ENCODE data around the gene IVL. TPM values are rescaled to one million over a fixed set of nuclear protein-coding genes. Genes with fewer than 3 reads are reported as not detected.
A peak's percentile ranks its signal among the peaks of the same experiment; 100 is the strongest.

The IVL gene
- total RNA-seq, 1 experiment from 2014 or later = 0.55 TPM

DNA sequence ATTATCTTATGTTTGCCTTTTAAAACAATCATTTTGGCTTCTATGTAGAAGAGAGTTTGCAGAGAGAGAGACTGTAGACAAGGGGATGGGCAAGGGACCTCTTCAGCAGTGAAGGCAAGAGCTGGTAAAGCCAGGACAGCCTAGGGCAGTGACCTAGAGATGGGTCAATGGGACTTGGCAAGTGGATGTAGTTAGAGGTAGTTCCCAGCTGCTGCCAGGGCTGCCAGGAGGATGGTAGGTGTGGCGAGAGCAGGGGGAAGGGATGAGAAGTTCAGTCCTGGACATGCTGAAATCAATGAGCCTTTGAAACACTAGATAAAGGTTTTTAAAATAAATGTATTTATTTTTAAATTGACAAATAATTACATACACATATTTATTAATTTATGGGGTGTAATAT is 32.3 kb downstream of the IVL start:
- H2AFZ ChIP-seq (ENCODE audit: low read length) = no peak overlapping the region
- H3F3A ChIP-seq (ENCODE audit: low read length, unreplicated experiment) = no peaks in the 10 kb centered on the region
- no peaks in the 10 kb centered on the region for H4K20me1 ChIP-seq (ENCODE audit: low read length)
- H3K27ac ChIP-seq (ENCODE audit: low read length) = no peak overlapping the region
- H3K4me2 ChIP-seq (ENCODE audit: low read length) = no peak overlapping the region
- no TSS peak for BruUV-seq (replicated peaks)
- H3K4me1 ChIP-seq (ENCODE audit: insufficient read depth, low read length) = no peaks in the 10 kb centered on the region
- ChIA-PET CTCF (no interaction called here), POLR2A (ENCODE audit: unreplicated experiment) (no interaction called here)
- no peaks in the 10 kb centered on the region for H3K36me3 ChIP-seq (ENCODE audit: low read depth, low read length)
- H3K9me2 ChIP-seq (replicated peaks; ENCODE audit: low read length) = no peaks in the 10 kb centered on the region
- no peak overlapping the region for H3K4me3 ChIP-seq (ENCODE audit: low read length)
- no peak for ATAC-seq
- H3K9me3 ChIP-seq (ENCODE audit: low read length) = no peaks in the 10 kb centered on the region
- DNase-seq = no peak
- TF ChIP-seq EZH2 (IDR thresholded peaks at IDR 0.05; ENCODE audit: low read length, unreplicated experiment) (no peak), EZH2phosphoT487 (IDR thresholded peaks at IDR 0.05; ENCODE audit: borderline replicate concordance, low read length) (no peak)
- TF ChIP-seq, protein P1, sequence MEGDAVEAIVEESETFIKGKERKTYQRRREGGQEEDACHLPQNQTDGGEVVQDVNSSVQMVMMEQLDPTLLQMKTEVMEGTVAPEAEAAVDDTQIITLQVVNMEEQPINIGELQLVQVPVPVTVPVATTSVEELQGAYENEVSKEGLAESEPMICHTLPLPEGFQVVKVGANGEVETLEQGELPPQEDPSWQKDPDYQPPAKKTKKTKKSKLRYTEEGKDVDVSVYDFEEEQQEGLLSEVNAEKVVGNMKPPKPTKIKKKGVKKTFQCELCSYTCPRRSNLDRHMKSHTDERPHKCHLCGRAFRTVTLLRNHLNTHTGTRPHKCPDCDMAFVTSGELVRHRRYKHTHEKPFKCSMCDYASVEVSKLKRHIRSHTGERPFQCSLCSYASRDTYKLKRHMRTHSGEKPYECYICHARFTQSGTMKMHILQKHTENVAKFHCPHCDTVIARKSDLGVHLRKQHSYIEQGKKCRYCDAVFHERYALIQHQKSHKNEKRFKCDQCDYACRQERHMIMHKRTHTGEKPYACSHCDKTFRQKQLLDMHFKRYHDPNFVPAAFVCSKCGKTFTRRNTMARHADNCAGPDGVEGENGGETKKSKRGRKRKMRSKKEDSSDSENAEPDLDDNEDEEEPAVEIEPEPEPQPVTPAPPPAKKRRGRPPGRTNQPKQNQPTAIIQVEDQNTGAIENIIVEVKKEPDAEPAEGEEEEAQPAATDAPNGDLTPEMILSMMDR (conservative IDR thresholded peaks at IDR 0.05; ENCODE audit: low read depth, low read length) = no peak
- intact Hi-C loops (cut with micrococcal nuclease) = no loop called here
- no peak overlapping the region for H3K9ac ChIP-seq (ENCODE audit: low read length)
- peaks cover 10% of the 10 kb centered on the region; the same call in 1 of the 2 replicates for H3K27me3 ChIP-seq (ENCODE audit: low read length)
- no peaks in the 10 kb centered on the region for H3K79me2 ChIP-seq (ENCODE audit: low read length)

DNA sequence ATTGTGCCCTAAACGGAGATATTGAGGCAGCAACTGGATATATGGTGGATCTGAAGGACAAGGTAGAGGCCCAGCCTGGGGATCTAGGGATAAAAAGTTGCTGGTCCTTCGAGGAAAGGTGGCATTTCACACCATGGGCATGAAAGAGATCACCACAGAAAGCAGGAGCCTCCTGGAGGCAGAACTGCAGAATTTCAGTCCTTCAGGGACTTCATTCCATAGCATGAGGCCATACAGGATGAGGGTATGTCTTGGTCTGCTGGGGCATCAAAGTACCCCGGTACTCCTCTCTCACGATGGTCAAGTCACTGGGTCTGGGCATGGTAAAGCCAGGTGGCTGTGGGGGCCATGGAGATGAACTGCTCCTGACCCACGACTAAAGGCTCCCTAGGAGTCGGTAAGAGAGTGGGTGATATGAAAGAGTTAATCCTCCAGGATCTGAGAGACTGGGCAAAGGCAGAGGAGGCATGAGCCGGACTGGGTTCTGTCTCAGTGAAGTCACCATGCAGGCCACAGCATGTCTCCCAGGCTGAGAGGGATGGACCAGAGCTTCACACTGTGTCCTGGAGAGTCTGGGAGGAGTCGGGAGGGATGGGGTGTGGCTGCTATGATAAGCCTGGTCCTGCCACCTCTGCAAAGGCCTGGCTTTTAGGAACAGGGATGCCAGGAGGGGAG is 32.8 kb downstream of the IVL start:
- no peak overlapping the region for H3K4me3 ChIP-seq (ENCODE audit: low read length)
- ChIA-PET CTCF (no interaction called here), POLR2A (ENCODE audit: unreplicated experiment) (no interaction called here)
- no peaks in the 10 kb centered on the region for H3K9me3 ChIP-seq (ENCODE audit: low read length)
- no peak overlapping the region for H3K9ac ChIP-seq (ENCODE audit: low read length)
- TF ChIP-seq, protein P1 (conservative IDR thresholded peaks at IDR 0.05; ENCODE audit: low read depth, low read length) = peak; percentile 42; the same call in 1 of the 2 replicates
- TF ChIP-seq EZH2phosphoT487 (IDR thresholded peaks at IDR 0.05; ENCODE audit: borderline replicate concordance, low read length) = no peak
- H3K79me2 ChIP-seq (ENCODE audit: low read length) = no peaks in the 10 kb centered on the region
- H4K20me1 ChIP-seq (ENCODE audit: low read length) = no peaks in the 10 kb centered on the region
- no peaks in the 10 kb centered on the region for H3K9me2 ChIP-seq (replicated peaks; ENCODE audit: low read length)
- no peak overlapping the region for H3K27ac ChIP-seq (ENCODE audit: low read length)
- H3K27me3 ChIP-seq (ENCODE audit: low read length) = peaks cover 10% of the 10 kb centered on the region; the same call in 1 of the 2 replicates
- no peak for DNase-seq
- no peak overlapping the region for H3K4me2 ChIP-seq (ENCODE audit: low read length)
- ATAC-seq = no peak
- BruUV-seq (replicated peaks) = no TSS peak
- no peak overlapping the region for H2AFZ ChIP-seq (ENCODE audit: low read length)
- H3K36me3 ChIP-seq (ENCODE audit: low read depth, low read length) = no peaks in the 10 kb centered on the region
- intact Hi-C loops (cut with micrococcal nuclease) = no loop called here
- no peaks in the 10 kb centered on the region for H3F3A ChIP-seq (ENCODE audit: low read length, unreplicated experiment)
- no peaks in the 10 kb centered on the region for H3K4me1 ChIP-seq (ENCODE audit: insufficient read depth, low read length)

DNA sequence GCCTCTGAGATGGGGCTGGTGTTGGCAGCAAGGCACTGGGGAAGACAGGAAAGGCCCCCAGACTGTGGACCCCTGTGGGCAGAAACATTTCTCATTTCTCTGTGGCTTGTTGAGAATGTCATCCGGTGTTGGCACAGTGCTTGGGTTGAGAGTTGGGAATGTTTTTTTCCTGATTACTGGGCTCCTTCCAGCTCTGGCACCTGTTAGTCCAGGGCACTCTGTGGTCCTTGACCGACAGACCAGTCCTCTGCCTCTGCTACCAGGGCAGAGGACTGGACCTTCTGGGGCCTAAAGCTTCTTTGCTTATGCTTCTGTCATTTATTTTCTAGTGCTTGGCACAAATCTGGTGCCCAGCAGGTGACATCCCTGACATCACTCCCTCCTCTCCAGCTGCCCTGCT is 33.8 kb downstream of the IVL start:
- no TSS peak for BruUV-seq (replicated peaks)
- ATAC-seq = no peak

More for the DNA sequence above, 33.8 kb downstream of the IVL start:
- intact Hi-C loops (cut with micrococcal nuclease) = no loop called here
- ChIA-PET CTCF (no interaction called here), POLR2A (ENCODE audit: unreplicated experiment) (no interaction called here)
- Histone ChIP-seq H3K27me3 (ENCODE audit: low read length) (peaks cover 18% of the 10 kb centered on the region), H3F3A (ENCODE audit: low read length, unreplicated experiment) (no peaks in the 10 kb centered on the region), H3K4me3 (ENCODE audit: low read length) (no peak overlapping the region), H3K9me3 (ENCODE audit: low read length) (no peaks in the 10 kb centered on the region), H3K4me2 (ENCODE audit: low read length) (no peak overlapping the region), H4K20me1 (ENCODE audit: low read length) (no peaks in the 10 kb centered on the region), H3K9ac (ENCODE audit: low read length) (no peak overlapping the region), H3K27ac (ENCODE audit: low read length) (no peak overlapping the region), H3K9me2 (replicated peaks; ENCODE audit: low read length) (no peaks in the 10 kb centered on the region), H2AFZ (ENCODE audit: low read length) (no peak overlapping the region), H3K36me3 (ENCODE audit: low read depth, low read length) (no peaks in the 10 kb centered on the region), H3K4me1 (ENCODE audit: insufficient read depth, low read length) (no peaks in the 10 kb centered on the region), H3K79me2 (ENCODE audit: low read length) (no peaks in the 10 kb centered on the region)
- DNase-seq = no peak
- TF ChIP-seq, protein P1 (conservative IDR thresholded peaks at IDR 0.05; ENCODE audit: low read depth, low read length) = no peak
- TF ChIP-seq EZH2phosphoT487 (IDR thresholded peaks at IDR 0.05; ENCODE audit: borderline replicate concordance, low read length) (no peak), EZH2 (IDR thresholded peaks at IDR 0.05; ENCODE audit: low read length, unreplicated experiment) (no peak)

Data from PC-3 (cell line).